Myocyte (in vitro differentiated cells): ENCODE measurements around the gene STOM. TPM values are rescaled to one million over a fixed set of nuclear protein-coding genes. Genes with fewer than 3 reads are reported as not detected.
"Not testable (repeated sequence)": the region's sequence is repeated elsewhere in the genome, so short reads cannot be mapped to it uniquely, and the experiment has no call there.

Experiments used
- DNase-seq: peaks from one replicate; pipeline ENCODE4 v3.0.0-alpha.2; 2012; ENCODE audit warnings: low read depth
- polyA plus RNA-seq: library from polyadenylated mRNA; unstranded; fragments of >200 nt; gene quantifications from one replicate; pipeline ENCODE4 v1.2.1, GENCODE V29; 2012; ENCODE audit warnings: missing spikeins
- total RNA-seq: library from RNA; depleted of rRNA; stranded (reverse); fragments of >200 nt; gene quantifications from 2 replicates; pipeline ENCODE4 v1.2.3, GENCODE V29; 2014

STOM gene
- total RNA-seq, result 30.3 and 31.3 TPM in 2 replicates
- polyA plus RNA-seq, result 28.6 TPM

GRCh38 chr9:121369595-121370265, at the start of gene STOM:
TSS of gene STOM (minus strand) at chr9:121370250. CDS start at chr9:121370187, 63 bp downstream.
- DNase-seq, result peak; percentile 95

- DNase-seq, result no peak
Observed at GRCh38 chr9:121411993-121412392, 41.9 kb upstream of the STOM start.

GRCh38 chr9:121405899-121406298, 35.8 kb upstream of the STOM start:
- no peak for DNase-seq

GRCh38 chr9:121404906-121405305, 34.9 kb upstream of the STOM start:
- no peak for DNase-seq

GRCh38 chr9:121399883-121400607, 30.0 kb upstream of the STOM start:
- DNase-seq, result peak; percentile 84

GRCh38 chr9:121399126-121399882, 29.3 kb upstream of the STOM start:
- peak; percentile 21 for DNase-seq

- peak; percentile 86 for DNase-seq
Observed at GRCh38 chr9:121398374-121398773, 28.3 kb upstream of the STOM start.

GRCh38 chr9:121397277-121397676, 27.2 kb upstream of the STOM start:
- DNase-seq, result not testable (repeated sequence)

- DNase-seq, result no peak
Observed at GRCh38 chr9:121395558-121395957, 25.5 kb upstream of the STOM start.

GRCh38 chr9:121394292-121394691, 24.2 kb upstream of the STOM start:
- DNase-seq, result no peak

GRCh38 chr9:121393318-121393717, 23.3 kb upstream of the STOM start:
- DNase-seq, result no peak

- DNase-seq, result no peak
Observed at GRCh38 chr9:121390372-121390771, 20.3 kb upstream of the STOM start.

- DNase-seq, result no peak
Observed at GRCh38 chr9:121388140-121388905, 18.3 kb upstream of the STOM start.

- no peak for DNase-seq
Observed at GRCh38 chr9:121386442-121387175, 16.6 kb upstream of the STOM start.

- no peak for DNase-seq
Observed at GRCh38 chr9:121383715-121384114, 13.7 kb upstream of the STOM start.

- no peak for DNase-seq
Observed at GRCh38 chr9:121380846-121381245, 10.8 kb upstream of the STOM start.

GRCh38 chr9:121376214-121376830, 6.3 kb upstream of the STOM start:
- no peak for DNase-seq

GRCh38 chr9:121373011-121373729, 3.1 kb upstream of the STOM start:
- peak; percentile 61 for DNase-seq

- DNase-seq, result no peak
Observed at GRCh38 chr9:121372239-121373010, 2.4 kb upstream of the STOM start.
